HG03521 (cell line): Measurements from ENCODE around the gene KCND2.
A peak's percentile ranks its signal among the peaks of the same experiment; 100 is the strongest.
"Not testable (repeated sequence)": the region's sequence is repeated elsewhere in the genome, so short reads cannot be mapped to it uniquely, and the experiment has no call there.

ENCODE experiments used
- ATAC-seq: cut with Tn5 transposase; IDR thresholded peaks from one replicate; pipeline ENCODE4 v1.9.1; 2021; ENCODE audit warnings: mild to moderate bottlenecking, moderate library complexity; ENCODE audit not compliant: unreplicated experiment

Gene KCND2

GRCh38 chr7:120272701-120273475, at the start of gene KCND2:
KCND2 (plus strand) TSS chr7:120273175.
- ATAC-seq: peak; percentile 19

GRCh38 chr7:120226188-120226587, 46.8 kb upstream of the KCND2 start:
- ATAC-seq: no peak

DNA sequence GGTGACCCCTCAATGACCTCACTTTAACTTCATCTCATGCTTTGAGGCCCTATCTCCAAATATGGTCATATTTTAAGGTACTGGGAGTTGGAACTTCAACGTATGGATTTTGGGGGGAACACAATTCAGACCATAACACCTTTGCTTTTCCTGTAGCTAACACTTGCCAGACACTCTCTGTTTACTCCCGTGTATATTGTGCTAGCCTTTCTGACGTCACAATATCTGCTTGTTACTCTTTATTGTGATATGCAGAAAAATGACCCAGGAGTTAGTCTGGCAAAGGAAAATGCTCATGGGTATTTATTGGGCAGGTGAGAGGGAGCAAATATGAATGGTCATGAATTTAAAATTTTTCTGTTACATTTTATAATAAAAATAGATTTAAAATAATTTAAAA, 45.7 kb upstream of the KCND2 start:
- no peak for ATAC-seq

- no peak for ATAC-seq
Observed at GRCh38 chr7:120229084-120229483, 43.9 kb upstream of the KCND2 start.

DNA sequence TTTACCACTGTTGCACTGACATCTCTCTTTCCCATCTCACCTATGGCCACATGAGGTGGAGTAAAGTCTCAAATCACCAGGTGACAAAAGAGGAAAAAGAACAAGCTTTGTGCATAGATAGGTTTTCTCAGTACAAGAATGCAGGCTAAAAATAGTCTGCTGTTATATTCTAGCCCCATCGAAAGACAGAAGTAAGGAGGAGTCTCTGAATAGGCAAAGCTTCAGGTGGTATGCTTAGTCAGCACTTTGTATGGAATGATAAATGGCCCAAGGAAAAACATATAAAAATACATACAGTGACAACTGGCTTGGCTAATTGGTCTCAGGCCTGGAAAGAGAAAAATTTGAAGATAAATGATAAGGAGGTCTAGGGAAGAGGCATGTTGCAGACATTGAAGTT, 39.6 kb upstream of the KCND2 start:
- ATAC-seq: no peak

- ATAC-seq: not testable (repeated sequence)
Observed at GRCh38 chr7:120240350-120240749, 32.6 kb upstream of the KCND2 start.

- no peak for ATAC-seq
Observed at GRCh38 chr7:120241973-120242372, 31.0 kb upstream of the KCND2 start.

- ATAC-seq: no peak
Observed at GRCh38 chr7:120254845-120255244, 18.1 kb upstream of the KCND2 start.

- ATAC-seq: no peak
Observed at GRCh38 chr7:120256344-120257070, 16.5 kb upstream of the KCND2 start.

GRCh38 chr7:120259386-120259785, 13.6 kb upstream of the KCND2 start:
- no peak for ATAC-seq

DNA sequence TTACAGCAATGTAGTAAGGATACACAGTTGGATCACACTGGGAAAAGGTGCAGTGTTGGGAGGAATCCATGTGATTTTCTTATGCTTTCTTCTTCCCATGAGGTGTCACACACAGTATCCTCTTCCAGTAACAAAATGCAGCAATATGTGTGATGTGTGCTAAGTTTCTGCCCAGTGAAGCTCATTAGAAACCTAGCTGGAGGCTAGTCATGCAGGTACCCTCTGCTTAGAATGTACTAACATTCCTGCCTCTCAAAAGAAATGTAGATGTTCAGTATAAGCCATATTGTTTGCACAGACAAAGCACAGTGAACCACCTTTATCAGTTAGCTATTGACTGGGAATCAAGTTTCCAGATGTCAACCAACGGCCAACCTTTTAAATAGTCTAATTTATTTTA, 12.9 kb upstream of the KCND2 start:
- ATAC-seq: no peak

- ATAC-seq: peak; percentile 38
Observed at GRCh38 chr7:120272261-120272660, 714 bp upstream of the KCND2 start.

GRCh38 chr7:120273476-120273975, 551 bp downstream of the KCND2 start:
- peak; percentile 67 for ATAC-seq

DNA sequence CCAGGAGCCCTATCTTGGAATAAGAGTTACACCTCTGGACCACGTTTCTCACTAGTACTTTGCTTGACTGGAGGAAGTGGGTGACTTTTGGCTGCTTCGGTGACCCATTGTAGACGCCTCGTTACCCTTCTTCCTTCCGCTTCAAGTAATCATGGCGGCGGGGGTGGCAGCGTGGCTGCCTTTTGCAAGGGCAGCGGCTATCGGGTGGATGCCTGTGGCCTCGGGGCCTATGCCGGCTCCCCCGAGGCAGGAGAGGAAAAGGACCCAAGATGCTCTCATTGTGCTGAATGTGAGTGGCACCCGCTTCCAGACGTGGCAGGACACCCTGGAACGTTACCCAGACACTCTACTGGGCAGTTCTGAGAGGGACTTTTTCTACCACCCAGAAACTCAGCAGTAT, 1.5 kb downstream of the KCND2 start:
- ATAC-seq: no peak

- ATAC-seq: no peak
Observed at GRCh38 chr7:120274899-120275298, 1.9 kb downstream of the KCND2 start.

GRCh38 chr7:120276720-120277119, 3.7 kb downstream of the KCND2 start:
- ATAC-seq: no peak

GRCh38 chr7:120278773-120279172, 5.8 kb downstream of the KCND2 start:
- no peak for ATAC-seq

- no peak for ATAC-seq
Observed at GRCh38 chr7:120280743-120281142, 7.8 kb downstream of the KCND2 start.

- no peak for ATAC-seq
Observed at GRCh38 chr7:120293027-120293426, 20.1 kb downstream of the KCND2 start.

GRCh38 chr7:120302190-120302589, 29.2 kb downstream of the KCND2 start:
- ATAC-seq: no peak

DNA sequence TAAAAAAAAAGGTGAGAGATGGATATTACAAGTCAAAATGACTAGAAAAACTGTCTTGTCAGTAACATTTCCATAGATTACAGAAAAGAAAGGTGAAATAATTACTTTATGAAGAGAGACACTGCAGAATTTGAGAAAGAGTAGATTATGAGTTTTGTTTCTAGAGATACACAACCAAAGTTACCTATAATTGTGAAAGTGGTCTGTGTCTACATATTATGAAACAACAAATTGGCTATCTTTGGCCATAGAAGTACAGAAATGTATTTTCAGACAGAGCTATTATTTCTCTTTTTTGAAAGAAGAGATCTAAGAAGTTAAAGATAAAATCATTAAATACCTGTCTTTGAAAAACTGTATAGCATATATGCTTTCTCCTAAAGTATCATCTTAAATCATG, 30.1 kb downstream of the KCND2 start:
- no peak for ATAC-seq

GRCh38 chr7:120304674-120305073, 31.7 kb downstream of the KCND2 start:
- no peak for ATAC-seq
